ENCODE data around the gene IQCM. TPM values are rescaled to one million over a fixed set of nuclear protein-coding genes. Genes with fewer than 3 reads are reported as not detected.

The IQCM gene
- total RNA-seq, 1 donor from 2014 or later, result not detected

DNA sequence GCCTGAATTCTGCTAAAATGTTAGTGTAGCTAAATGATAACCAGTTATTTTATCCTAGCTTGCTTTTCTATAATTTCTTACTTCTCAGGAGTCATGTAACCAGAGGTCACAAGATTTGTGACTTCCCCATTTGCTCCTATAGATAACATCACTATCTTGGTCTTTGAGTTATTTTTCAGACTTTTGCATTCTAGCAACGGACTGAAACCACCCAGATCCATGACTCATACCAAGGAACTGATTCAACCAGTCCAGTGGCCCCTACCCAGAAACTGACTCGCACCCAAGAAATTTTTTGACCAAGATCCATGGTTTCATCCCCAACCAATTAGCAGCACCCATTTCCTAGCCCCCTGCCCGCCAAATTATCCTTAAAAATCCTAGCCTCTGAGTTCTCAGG lies 50.0 kb downstream of the IQCM start:
- TF ChIP-seq, protein P1, sequence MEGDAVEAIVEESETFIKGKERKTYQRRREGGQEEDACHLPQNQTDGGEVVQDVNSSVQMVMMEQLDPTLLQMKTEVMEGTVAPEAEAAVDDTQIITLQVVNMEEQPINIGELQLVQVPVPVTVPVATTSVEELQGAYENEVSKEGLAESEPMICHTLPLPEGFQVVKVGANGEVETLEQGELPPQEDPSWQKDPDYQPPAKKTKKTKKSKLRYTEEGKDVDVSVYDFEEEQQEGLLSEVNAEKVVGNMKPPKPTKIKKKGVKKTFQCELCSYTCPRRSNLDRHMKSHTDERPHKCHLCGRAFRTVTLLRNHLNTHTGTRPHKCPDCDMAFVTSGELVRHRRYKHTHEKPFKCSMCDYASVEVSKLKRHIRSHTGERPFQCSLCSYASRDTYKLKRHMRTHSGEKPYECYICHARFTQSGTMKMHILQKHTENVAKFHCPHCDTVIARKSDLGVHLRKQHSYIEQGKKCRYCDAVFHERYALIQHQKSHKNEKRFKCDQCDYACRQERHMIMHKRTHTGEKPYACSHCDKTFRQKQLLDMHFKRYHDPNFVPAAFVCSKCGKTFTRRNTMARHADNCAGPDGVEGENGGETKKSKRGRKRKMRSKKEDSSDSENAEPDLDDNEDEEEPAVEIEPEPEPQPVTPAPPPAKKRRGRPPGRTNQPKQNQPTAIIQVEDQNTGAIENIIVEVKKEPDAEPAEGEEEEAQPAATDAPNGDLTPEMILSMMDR (IDR thresholded peaks at IDR 0.05), result no peak
- Mint-ChIP-seq H3K4me3 (ENCODE audit: unreplicated experiment) (no peak overlapping the region), H3K27ac (ENCODE audit: unreplicated experiment) (no peak overlapping the region), H3K4me1 (ENCODE audit: low read depth) (no peaks in the 10 kb centered on the region), H3K36me3 (ENCODE audit: low read depth) (peaks cover 2% of the 10 kb centered on the region), H3K27me3 (ENCODE audit: low read depth) (peaks cover 8% of the 10 kb centered on the region), H3K9me3 (ENCODE audit: low read depth) (no peaks in the 10 kb centered on the region)
- no peak for DNase-seq (ENCODE audit: low spot score)

DNA sequence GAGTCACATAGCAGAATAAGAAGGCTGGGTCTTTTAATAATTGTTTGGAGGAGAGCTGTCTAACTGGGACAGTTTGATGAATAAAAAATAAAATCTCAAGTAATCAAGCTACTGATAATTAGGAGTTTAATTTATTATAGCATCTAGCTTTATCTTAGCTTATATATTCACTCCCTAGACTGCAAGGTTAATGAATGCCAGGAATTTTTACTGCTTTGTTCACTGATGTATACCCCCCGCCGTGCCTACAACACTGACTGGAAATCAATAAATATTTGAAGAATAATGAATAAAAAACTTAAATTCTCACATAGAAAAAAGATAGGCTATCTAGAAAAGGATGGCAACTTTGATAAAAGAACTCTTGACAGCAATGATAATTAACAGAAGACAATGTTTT lies 59.7 kb downstream of the IQCM start:
- H3K4me3 Mint-ChIP-seq (ENCODE audit: unreplicated experiment), result no peak overlapping the region
- no peak for DNase-seq (ENCODE audit: low spot score)
- H3K36me3 Mint-ChIP-seq (ENCODE audit: low read depth), result no peaks in the 10 kb centered on the region
- H3K4me1 Mint-ChIP-seq (ENCODE audit: low read depth), result peaks cover 5% of the 10 kb centered on the region
- no peak overlapping the region for H3K27ac Mint-ChIP-seq (ENCODE audit: unreplicated experiment)
- peaks cover 8% of the 10 kb centered on the region for H3K27me3 Mint-ChIP-seq (ENCODE audit: low read depth)
- H3K9me3 Mint-ChIP-seq (ENCODE audit: low read depth), result no peaks in the 10 kb centered on the region
- TF ChIP-seq, protein P1 (IDR thresholded peaks at IDR 0.05), result no peak

- no peak for DNase-seq (ENCODE audit: low spot score)
- H3K4me3 Mint-ChIP-seq (ENCODE audit: unreplicated experiment), result no peak overlapping the region
- no peak overlapping the region for H3K27ac Mint-ChIP-seq (ENCODE audit: unreplicated experiment)
Measured at GRCh38 chr4:149754526-149754925, 61.1 kb downstream of the IQCM start.

GRCh38 chr4:149752729-149753128 lies 62.9 kb downstream of the IQCM start:
- Mint-ChIP-seq H3K36me3 (ENCODE audit: low read depth) (no peaks in the 10 kb centered on the region), H3K4me3 (ENCODE audit: unreplicated experiment) (no peak overlapping the region)

More at GRCh38 chr4:149754526-149754925, 61.1 kb downstream of the IQCM start:
- Mint-ChIP-seq H3K36me3 (ENCODE audit: low read depth) (no peaks in the 10 kb centered on the region), H3K9me3 (ENCODE audit: low read depth) (no peaks in the 10 kb centered on the region), H3K27me3 (ENCODE audit: low read depth) (peaks cover 8% of the 10 kb centered on the region), H3K4me1 (ENCODE audit: low read depth) (peaks cover 5% of the 10 kb centered on the region)
- TF ChIP-seq, protein P1 (IDR thresholded peaks at IDR 0.05), result no peak

DNA sequence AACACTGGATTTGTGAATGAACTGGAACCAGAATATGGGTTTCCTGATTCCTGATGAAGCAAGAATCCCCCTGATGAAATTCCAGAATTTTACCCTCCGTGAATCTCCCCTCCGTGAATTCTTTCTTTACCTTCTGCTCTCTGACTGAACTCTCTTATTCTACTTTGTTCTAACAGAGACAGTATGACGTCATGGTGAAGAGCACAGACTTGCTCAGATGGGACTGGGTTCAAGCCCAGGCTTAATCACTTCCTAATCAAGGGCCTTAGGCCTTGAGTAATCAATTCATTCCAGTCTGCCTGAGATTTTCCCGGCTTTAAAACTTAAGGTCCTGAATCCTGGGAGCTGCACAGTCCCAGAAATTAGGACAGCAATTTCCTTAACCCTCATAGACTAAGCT lies 64.5 kb downstream of the IQCM start:
- Mint-ChIP-seq H3K4me3 (ENCODE audit: unreplicated experiment) (no peak overlapping the region), H3K27me3 (ENCODE audit: low read depth) (peaks cover 20% of the 10 kb centered on the region), H3K9me3 (ENCODE audit: low read depth) (no peaks in the 10 kb centered on the region), H3K4me1 (ENCODE audit: low read depth) (peaks cover 5% of the 10 kb centered on the region), H3K36me3 (ENCODE audit: low read depth) (no peaks in the 10 kb centered on the region), H3K27ac (ENCODE audit: unreplicated experiment) (no peak overlapping the region)
- TF ChIP-seq, protein P1 (IDR thresholded peaks at IDR 0.05), result no peak
- DNase-seq (ENCODE audit: low spot score), result no peak

More at GRCh38 chr4:149752729-149753128, 62.9 kb downstream of the IQCM start:
- DNase-seq (ENCODE audit: low spot score), result no peak
- Mint-ChIP-seq H3K9me3 (ENCODE audit: low read depth) (no peaks in the 10 kb centered on the region), H3K27me3 (ENCODE audit: low read depth) (peaks cover 14% of the 10 kb centered on the region), H3K4me1 (ENCODE audit: low read depth) (peaks cover 5% of the 10 kb centered on the region), H3K27ac (ENCODE audit: unreplicated experiment) (no peak overlapping the region)
- TF ChIP-seq, protein P1 (IDR thresholded peaks at IDR 0.05), result no peak

Data from chondrocyte (in vitro differentiated cells).